HEK293 (cell line): ENCODE measurements around the gene ADAMTS20.

Source experiments
- CTCF ChIA-PET: fragments of 350-600 bp; formaldehyde crosslinking; extraction: SDS; loops from one replicate; lab custom pipeline; 2021; ENCODE audit warnings: antibody characterized with exemption; lab: Yijun Ruan, JAX
- POLR2A ChIA-PET: fragments of 300-600 bp; formaldehyde crosslinking; extraction: SDS; loops from one replicate; lab custom pipeline; 2020; ENCODE audit warnings: antibody characterized with exemption, inconsistent platforms; lab: Yijun Ruan, JAX
- H3K27ac ChIP-seq: fragments of 200-500 bp; sonication (Bioruptor generic); 2 replicates; pipeline ENCODE4 v1.5.1; 2014; ENCODE audit warnings: low read depth, low read length, control low read depth, inconsistent platforms; ENCODE audit errors: extremely low read depth
- H3K36me3 ChIP-seq, 2 experiments: fragments of 200-500 bp in 1 of 2; sonication (Bioruptor generic) in 1 of 2; 1 replicate in 1 of 2; 2 replicates in 1 of 2; pipeline ENCODE4 v1.5.1; 2014 to 2017; ENCODE audit warnings: inconsistent platforms in 2 of 2, low read length in 2 of 2; ENCODE audit not compliant: control insufficient read depth in 2 of 2, insufficient read depth in 1 of 2
- H3K4me1 ChIP-seq: fragments of 200-500 bp; sonication (Bioruptor generic); 2 replicates; pipeline ENCODE4 v1.5.1; 2014; ENCODE audit warnings: mild to moderate bottlenecking, low read length, inconsistent platforms; ENCODE audit not compliant: control insufficient read depth, insufficient read depth
- H3K4me3 ChIP-seq: 2 replicates; pipeline ENCODE4 v1.5.1; 2011; ENCODE audit warnings: low read depth, mild to moderate bottlenecking, control low read depth, low read length, moderate library complexity
- H3K9me3 ChIP-seq: fragments of 200-500 bp; sonication (Bioruptor generic); 2 replicates; pipeline ENCODE4 v1.5.1; 2014; ENCODE audit warnings: low read depth, low read length, inconsistent platforms; ENCODE audit not compliant: control insufficient read depth, insufficient read depth
- BCL11B ChIP-seq: fragments of 450-650 bp; formaldehyde crosslinking; IDR thresholded peaks from 2 replicates; pipeline ENCODE4 v1.5.1; 2016; ENCODE audit warnings: low read depth, missing biosample characterization, missing genetic modification characterization
- ELK4 ChIP-seq: IDR thresholded peaks from 2 replicates; pipeline ENCODE4 v1.6.1; 2011; ENCODE audit warnings: mild to moderate bottlenecking, low read depth, low read length, borderline replicate concordance
- KLF17 ChIP-seq: fragments of 450-650 bp; formaldehyde crosslinking; IDR thresholded peaks from 2 replicates; pipeline ENCODE4 v1.5.1; 2016; ENCODE audit warnings: missing biosample characterization, missing genetic modification characterization
- OVOL3 ChIP-seq: fragments of 450-650 bp; formaldehyde crosslinking; IDR thresholded peaks from 2 replicates; pipeline ENCODE4 v1.5.1; 2016; ENCODE audit warnings: missing biosample characterization, missing genetic modification characterization
- ZBTB1 ChIP-seq: fragments of 450-650 bp; formaldehyde crosslinking; IDR thresholded peaks from 2 replicates; pipeline ENCODE4 v1.5.1; 2016; ENCODE audit warnings: missing biosample characterization, missing genetic modification characterization
- ZBTB6 ChIP-seq: fragments of 450-650 bp; formaldehyde crosslinking; IDR thresholded peaks from 2 replicates; pipeline ENCODE4 v1.5.1; 2017; ENCODE audit warnings: missing biosample characterization, missing genetic modification characterization
- ZFHX2 ChIP-seq: fragments of 450-650 bp; formaldehyde crosslinking; conservative IDR thresholded peaks from 2 replicates; pipeline ENCODE4 v1.5.1; 2016; ENCODE audit warnings: missing biosample characterization, missing genetic modification characterization
- ZNF169 ChIP-seq: fragments of 450-650 bp; formaldehyde crosslinking; IDR thresholded peaks from 2 replicates; pipeline ENCODE4 v1.5.1; 2016; ENCODE audit warnings: missing biosample characterization, missing genetic modification characterization
- ZNF274 ChIP-seq, 2 experiments: fragments of 200-500 bp in 1 of 2; fragments of 450-650 bp in 1 of 2; sonication (Bioruptor generic) in 1 of 2; formaldehyde crosslinking in 1 of 2; IDR thresholded peaks; 2 replicates each; pipeline versions ENCODE4 v1.5.1 to v1.6.1; 2014 to 2016; ENCODE audit warnings: borderline replicate concordance in 1 of 2, inconsistent platforms in 1 of 2, low read length in 1 of 2, missing biosample characterization in 1 of 2, missing genetic modification characterization in 1 of 2
- ZNF280D ChIP-seq: fragments of 450-650 bp; formaldehyde crosslinking; IDR thresholded peaks from 2 replicates; pipeline ENCODE4 v1.5.1; 2016; ENCODE audit warnings: missing biosample characterization, missing genetic modification characterization
- ZNF292 ChIP-seq: fragments of 450-650 bp; formaldehyde crosslinking; IDR thresholded peaks from 2 replicates; pipeline ENCODE4 v1.5.1; 2016; ENCODE audit warnings: low read depth, missing biosample characterization, missing genetic modification characterization, borderline replicate concordance
- ZNF311 ChIP-seq: fragments of 450-650 bp; formaldehyde crosslinking; IDR thresholded peaks from 2 replicates; pipeline ENCODE4 v1.5.1; 2017; ENCODE audit warnings: missing biosample characterization, missing genetic modification characterization, borderline replicate concordance
- ZNF324 ChIP-seq: fragments of 450-650 bp; formaldehyde crosslinking; IDR thresholded peaks from 2 replicates; pipeline ENCODE4 v1.5.1; 2016; ENCODE audit warnings: missing biosample characterization, missing genetic modification characterization
- ZNF423 ChIP-seq: fragments of 450-650 bp; formaldehyde crosslinking; IDR thresholded peaks from 2 replicates; pipeline ENCODE4 v1.5.1; 2016; ENCODE audit warnings: missing biosample characterization, missing genetic modification characterization
- ZNF777 ChIP-seq: fragments of 450-650 bp; formaldehyde crosslinking; IDR thresholded peaks from 2 replicates; pipeline ENCODE4 v1.5.1; 2017; ENCODE audit warnings: missing biosample characterization, missing genetic modification characterization, borderline replicate concordance
- ZNF830 ChIP-seq: fragments of 450-650 bp; IDR thresholded peaks from 2 replicates; pipeline ENCODE4 v1.5.0; 2018; ENCODE audit warnings: missing biosample characterization, missing genetic modification characterization, low read depth, mild to moderate bottlenecking, moderate library complexity

Gene ADAMTS20

GRCh38 chr12:43482311-43483085, 69.5 kb downstream of the ADAMTS20 start:
- ChIA-PET CTCF (interaction anchor here (0.6 kb wide), 1 partner anchor 195 kb away, joined by 4 read pairs; no protein-coding TSS in a partner anchor), POLR2A (interaction anchor here (0.5 kb wide), 1 partner anchor 158 kb away, joined by 3 read pairs; no protein-coding TSS in a partner anchor)
- TF ChIP-seq ZFHX2 (0 out of 2 replicates have a peak, but pooled peaks have one; percentile 7), ZNF830 (tag by site-specific recombination) (no peak), ZNF169 (no peak)
- Histone ChIP-seq H3K36me3 (no peaks in the 10 kb centered on the region), H3K4me3 (no peak overlapping the region), H3K27ac (no peak overlapping the region), H3K9me3 (no peaks in the 10 kb centered on the region), H3K4me1 (no peaks in the 10 kb centered on the region)

GRCh38 chr12:43480591-43480990, 71.4 kb downstream of the ADAMTS20 start:
- Histone ChIP-seq H3K27ac (no peak overlapping the region), H3K36me3 (no peaks in the 10 kb centered on the region)
- POLR2A ChIA-PET, result no interaction called here
- TF ChIP-seq ZNF292 (tag by site-specific recombination) (no peak), ZNF777 (no peak), ZFHX2 (no peak), ZNF274 (IDR thresholded peaks at IDR 0.05; ENCODE audit: low read length) (no peak), ZNF274 (tag by site-specific recombination; IDR thresholded peaks at IDR 0.05; ENCODE audit: borderline replicate concordance) (no peak), ZNF324 (no peak), ZNF423 (tag by site-specific recombination) (no peak), ZNF280D (tag by site-specific recombination) (no peak), ZNF311 (tag by site-specific recombination) (no peak), ZBTB1 (tag by site-specific recombination) (no peak), BCL11B (tag by site-specific recombination) (no peak), ZBTB6 (tag by site-specific recombination) (no peak), KLF17 (tag by site-specific recombination) (no peak), ELK4 (no peak), OVOL3 (tag by site-specific recombination) (no peak)
- TF ChIP-seq, all 188 proteins: peak for 0
- Histone ChIP-seq H3K9me3 (no peaks in the 10 kb centered on the region), H3K4me3 (no peak overlapping the region), H3K4me1 (no peaks in the 10 kb centered on the region)
- CTCF ChIA-PET, result no interaction called here
